GOT3 (cell line): ENCODE measurements around the gene UBE3D.
"Not testable (repeated sequence)": the region's sequence is repeated elsewhere in the genome, so short reads cannot be mapped to it uniquely, and the experiment has no call there.

Experiments
- DNase-seq: peaks from one replicate; lab custom pipeline; 2025; ENCODE audit warnings: mixed read lengths; lab: John Stamatoyannopoulos, UW

Gene UBE3D

DNA sequence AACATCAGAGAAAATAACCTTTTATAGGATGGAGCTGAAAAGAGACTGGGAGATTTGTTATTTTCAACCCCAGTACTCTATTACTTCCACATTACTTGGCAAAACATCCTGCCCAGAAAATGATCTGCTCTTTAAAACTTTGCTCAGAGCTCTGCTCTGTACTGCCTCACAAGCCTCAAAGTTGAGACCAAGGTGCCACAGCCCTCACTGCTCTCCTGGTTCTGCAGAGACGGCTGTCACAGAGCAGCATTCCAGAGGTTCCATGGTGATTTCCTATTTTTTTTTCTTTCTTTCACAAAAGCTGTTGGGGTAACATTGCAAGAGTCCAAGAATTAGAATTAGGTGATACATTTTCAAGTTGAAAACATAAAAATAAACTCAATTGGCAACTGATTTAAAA is 155.2 kb downstream of the UBE3D start:
- DNase-seq = no peak

DNA sequence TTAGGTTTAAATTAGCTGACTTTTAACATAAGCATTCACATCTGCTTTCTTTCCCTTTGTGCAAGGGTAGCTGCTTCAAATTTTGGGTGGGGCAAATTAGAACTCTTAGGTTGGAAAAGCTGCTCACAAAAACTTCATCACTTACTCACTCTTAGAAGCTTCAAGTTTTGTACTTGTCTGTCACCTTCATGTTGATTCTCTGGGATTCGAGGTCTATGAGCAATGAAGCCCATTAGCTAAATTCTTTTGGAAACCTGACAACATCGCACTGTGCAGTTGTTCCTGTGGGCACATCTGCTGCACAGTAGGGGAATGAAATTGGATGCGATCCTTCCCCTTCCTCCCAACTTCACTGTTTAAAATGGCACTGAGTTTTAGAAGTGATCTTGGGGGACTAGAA is 156.1 kb downstream of the UBE3D start:
- no peak for DNase-seq

DNA sequence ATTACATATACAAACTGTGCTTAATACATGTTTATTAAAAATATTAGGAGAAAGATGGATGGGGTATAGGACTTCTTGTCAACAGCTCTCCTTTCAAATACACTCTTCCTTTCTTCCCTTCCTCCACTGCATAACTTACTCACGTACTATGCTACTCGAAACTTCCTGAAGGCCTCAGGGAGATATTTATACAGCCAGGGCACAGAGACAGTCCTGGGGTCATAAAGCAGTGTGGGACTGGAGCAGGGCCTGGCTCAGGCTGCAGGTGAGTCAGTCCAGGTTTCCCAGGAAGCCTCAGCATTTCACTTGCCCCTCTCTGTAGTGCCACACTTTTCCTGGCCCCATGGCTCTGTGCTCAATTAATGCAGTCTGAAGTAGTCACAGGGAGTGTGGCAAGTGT is 157.0 kb downstream of the UBE3D start:
- DNase-seq = no peak

DNA sequence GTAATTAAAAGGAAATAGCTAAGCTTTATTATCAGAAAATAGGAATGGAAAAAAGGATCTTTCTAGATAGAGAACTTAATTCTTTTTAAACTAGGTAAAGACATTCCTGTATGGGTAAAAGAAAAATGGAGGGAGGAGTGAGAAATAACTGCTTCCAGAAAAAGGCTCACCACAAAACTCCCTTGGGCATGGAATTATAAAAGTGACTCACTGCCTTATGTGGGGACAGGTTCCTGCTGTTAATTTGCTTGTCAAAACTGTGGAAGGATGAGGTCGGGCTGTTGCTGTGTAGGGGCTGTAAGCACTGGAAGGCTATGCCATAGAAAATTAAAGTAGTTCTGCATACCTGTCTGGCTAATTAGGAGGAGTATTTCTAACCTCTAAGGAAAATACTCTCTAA is 158.7 kb downstream of the UBE3D start:
- no peak for DNase-seq

DNA sequence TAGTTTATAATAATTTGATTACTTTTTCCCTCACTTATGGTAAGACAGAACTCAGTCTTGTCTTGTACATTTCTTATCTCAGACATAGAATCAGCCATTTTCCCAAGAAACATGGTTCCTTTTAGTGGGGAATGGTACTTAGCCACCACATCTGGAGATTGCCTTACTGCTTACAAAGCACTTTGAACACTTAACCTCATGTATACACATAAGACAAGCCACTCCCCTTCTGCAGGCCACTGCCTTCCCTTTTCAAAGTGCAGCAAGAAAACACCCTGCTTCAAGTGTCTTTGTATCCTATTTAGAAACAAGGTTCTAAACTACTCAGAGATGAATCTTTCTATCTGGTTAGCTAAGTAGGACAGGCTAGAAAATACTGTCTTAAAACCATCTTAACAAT is 159.2 kb downstream of the UBE3D start:
- DNase-seq = no peak

DNA sequence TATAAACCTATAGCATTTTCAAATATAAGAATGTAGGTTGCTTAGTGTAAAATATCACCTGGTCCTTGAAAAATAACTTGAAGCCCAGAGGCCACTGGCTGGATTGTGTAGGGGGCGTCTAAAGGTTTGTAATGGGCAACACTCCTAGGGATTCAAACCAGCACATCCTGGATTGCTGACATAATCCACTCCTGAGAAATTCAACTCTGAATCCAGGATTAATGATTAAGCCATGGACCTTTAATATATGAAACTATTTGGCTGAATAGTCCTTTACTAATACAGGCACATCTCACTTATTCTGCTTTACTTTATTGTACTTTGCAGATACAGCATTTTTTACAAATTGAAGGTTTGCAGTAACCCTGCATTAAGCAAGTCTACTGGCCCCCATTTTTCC is 160.8 kb downstream of the UBE3D start:
- DNase-seq = no peak

DNA sequence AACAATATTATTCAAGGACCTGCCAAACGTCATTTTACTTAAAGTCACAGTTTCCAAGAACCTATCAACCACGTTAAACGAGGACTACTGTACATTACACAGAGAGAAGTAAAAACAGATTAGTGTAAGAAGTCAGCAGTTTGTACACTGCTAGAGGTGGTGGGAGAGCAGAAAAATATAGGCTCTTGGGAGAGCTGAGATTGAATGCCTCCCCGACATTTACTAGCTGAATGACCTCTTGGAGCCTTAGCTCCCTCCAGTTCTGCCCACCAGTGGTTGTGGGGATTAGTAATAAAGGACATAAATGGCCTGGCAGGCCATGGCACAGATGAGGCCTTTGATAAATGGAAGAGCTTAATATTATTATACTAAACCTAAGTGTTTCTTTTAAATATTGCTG is 161.4 kb downstream of the UBE3D start:
- no peak for DNase-seq

DNA sequence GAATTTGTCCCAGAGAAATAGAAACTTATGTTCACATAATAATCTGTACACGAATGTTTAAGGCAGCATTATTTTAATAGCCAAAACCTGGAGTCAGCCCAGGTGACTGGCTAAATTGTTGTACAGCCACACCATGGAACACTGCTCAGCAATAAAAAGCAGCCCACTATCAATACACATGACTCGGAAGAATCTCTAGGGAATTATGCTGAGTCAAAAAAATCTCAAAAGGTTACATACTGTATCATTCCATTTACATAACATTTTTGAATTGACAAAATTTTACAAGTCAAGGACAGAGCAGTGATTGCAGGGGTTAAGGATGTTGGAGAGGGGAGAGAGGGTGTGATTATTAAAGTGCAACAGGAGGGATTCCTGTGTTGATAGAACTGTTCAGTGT is 163.4 kb downstream of the UBE3D start:
- DNase-seq = no peak

DNA sequence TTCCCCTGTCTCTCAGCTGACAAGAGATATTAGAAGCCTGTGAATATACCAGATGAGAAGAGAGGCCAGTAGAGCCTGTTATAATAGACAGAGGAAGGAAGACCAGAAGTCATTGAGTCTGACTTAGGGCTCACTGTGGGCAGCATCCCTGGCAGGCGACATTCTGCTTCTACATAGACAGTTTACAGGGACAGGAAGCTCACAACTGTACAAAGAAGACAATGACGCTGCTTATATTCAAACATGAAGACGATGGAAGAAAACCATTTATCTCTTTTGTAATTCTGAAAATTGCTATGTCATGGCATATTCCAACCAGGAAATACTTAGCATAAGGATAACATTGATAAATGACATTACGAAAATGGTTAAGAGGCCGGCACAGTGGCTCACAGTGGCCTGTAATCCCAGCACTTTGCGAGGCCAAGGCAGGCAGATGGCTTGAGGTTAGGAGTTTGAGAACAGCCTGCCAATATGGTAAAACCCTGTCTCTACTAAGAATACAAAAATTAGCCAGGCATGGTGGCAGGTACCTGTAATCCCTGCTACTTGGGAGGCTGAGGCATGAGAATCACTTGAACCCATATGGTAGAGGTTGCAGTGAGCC is 170.9 kb downstream of the UBE3D start:
- no peak for DNase-seq

DNA sequence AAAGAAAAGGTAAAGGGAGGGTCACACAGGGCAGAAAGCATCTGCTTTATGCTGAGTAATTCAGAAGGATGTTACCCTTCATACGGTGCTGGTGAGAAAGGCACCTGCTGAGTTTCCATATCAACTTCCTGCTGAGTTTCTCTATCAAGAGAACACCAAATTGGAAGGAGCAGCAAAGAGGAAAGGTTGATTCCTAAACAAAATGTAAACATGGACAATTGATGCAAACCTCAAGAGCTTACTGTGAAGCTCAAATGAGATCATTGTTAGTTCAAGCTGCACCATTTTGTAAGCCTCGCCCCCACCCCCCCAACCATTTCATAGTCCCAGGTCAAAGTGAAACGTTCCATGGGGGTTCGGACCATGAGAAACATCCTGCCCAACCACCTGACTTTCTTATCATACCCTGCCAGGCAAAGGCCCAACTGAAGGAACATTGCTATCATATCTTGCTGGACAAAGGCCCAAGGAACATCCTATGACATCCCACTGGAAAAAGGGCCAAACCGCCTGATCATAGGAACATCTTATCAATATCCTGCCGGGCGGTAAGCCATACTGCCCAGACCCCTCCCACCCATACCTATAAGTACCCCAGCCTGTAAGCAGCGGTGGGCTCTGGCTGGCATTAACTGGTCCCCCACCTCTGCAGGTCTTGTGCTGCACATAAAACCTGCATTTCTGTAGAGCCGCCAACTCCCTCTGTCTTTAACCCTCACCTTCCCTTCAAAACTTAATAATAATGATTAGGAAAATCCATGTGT is 171.6 kb downstream of the UBE3D start:
- no peak for DNase-seq

DNA sequence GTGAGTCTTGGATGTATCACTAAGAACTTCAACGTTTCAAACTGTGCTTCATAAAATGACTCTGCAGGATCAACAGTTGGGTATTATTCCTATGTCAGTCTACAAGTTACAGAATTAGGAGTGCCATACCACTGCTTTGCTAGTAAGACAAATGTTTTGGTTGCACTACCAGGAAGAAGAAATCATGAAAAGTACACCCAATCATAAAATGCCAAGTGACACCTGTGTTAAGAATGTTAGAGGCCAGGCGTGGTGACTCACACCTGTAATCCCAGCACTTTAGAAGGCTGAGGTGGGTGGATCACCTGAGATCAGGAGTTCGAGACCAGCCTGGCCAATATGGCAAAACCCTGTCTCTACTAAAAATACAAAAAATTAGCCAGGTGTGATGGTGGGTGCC is 174.1 kb downstream of the UBE3D start:
- not testable (repeated sequence) for DNase-seq

DNA sequence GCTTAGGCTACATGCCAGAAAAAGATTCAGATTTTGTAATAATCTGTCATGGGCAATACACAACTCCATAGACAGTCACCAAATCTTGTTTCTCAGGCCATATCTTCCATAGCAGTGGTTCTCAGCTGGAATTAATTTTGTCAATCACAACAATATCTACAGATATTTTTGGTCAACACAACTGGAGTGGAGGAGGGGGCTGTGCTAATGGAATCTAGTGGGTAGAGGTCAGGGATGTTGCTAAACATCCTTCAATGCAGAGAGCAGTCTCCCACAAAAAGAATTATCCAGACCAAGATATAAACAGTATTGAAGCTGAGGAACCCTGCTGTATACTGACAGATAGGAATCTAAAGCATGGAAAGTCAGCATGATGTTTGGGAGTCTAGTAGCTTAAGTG is 174.6 kb downstream of the UBE3D start:
- DNase-seq = no peak

DNA sequence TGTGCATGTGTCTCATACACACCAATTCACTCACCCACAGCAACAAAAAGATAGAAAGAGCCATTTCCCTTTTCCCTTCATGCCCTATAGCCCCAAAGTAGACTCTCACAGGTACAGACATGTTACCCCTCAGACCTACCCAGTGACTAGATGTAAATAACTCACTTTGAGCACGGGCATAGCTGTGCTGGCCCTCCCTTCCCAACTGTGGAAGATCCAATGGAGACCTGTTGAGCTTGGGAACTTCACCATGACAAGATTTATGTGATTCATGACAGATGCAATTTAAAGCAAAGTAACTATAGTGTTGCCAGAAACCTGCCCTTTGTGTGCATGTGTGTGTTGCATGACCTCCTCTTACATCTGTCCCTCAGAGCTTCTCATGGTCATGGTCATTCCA is 175.4 kb downstream of the UBE3D start:
- no peak for DNase-seq

DNA sequence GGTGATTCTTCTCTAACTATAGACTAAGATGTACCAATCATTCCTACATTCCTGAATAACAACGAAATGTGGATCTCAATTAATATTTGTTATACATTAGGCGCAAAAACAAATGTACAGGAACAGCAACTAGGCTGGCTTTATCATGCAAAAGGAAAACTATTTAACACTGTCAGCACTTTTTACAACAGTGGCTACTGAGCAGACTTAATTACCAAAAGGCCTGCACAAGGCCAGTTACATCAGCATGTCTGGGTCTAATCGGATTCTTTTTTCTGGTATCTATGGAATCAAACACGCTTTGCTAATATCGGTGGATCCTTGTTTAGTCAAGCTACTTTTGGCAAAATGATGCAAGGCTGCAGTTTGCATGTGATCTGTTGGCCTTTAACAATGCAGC is 176.5 kb downstream of the UBE3D start:
- DNase-seq = no peak

DNA sequence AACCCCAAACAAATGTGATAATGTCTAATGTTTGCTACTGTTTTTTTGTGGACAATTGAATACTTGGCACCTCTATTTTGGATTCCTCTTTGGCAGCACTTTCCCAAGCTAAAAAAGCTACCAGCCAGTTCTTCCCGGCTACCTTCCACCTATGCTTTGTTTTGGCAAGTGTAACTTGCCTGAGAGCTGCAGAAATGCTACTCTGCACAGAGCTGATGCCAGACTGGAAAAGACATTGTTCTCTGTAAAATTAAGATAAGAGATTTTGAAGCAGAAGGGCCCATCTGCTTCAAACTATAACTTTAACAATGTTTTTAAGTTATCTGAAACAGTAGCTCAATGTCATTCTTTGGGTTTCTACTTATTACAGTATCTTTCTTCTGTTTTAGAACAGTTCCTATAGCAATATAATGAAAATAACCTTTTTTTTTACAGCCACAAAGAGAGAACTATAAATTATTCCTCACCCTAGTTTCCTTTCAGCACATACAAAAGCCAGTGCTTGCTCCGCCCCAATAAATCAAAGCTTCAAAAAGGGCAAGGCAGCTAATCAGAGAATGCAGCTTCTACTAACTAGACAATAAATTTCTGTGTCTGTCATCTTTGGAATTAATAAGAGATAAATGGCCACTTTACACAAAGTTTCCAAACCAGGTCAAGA is 183.1 kb downstream of the UBE3D start:
- DNase-seq = no peak

DNA sequence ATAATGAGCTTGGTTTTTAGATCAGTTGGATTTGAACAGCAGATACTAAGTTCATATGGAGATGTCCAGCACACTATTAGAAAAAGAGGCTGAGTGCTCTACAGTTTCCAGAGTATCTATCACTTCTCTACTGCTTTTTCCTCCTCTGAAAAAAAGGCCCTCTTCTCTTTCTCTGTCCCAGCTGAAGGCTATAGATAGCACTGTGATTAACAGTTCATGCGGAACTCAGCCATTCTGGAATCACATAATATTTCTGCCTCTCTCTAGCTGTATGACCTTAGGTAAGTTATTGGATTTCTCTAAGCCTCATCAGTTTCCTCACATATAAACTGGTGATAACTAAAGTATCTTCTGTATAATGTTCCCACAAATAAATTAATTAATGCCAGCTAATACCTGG is 184.1 kb downstream of the UBE3D start:
- DNase-seq = no peak

DNA sequence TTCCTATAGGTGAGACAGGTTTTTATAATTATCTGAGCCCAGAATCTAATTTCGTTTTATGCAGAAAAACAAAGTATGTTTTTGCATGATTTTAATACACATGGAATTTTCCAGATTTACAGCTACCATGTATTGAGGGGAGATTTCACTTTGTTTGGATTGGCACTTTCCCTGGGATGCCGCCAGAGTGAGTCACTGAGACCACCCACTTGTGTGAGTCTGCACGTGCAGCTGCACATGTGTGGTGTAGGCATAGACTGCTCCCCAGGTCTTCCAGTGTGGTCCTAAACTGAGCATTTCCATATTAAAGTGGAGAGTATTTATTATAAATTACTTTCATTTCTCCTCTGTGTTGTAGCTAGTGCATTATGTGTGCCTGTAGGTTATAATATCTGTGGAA is 186.8 kb downstream of the UBE3D start:
- DNase-seq = no peak

DNA sequence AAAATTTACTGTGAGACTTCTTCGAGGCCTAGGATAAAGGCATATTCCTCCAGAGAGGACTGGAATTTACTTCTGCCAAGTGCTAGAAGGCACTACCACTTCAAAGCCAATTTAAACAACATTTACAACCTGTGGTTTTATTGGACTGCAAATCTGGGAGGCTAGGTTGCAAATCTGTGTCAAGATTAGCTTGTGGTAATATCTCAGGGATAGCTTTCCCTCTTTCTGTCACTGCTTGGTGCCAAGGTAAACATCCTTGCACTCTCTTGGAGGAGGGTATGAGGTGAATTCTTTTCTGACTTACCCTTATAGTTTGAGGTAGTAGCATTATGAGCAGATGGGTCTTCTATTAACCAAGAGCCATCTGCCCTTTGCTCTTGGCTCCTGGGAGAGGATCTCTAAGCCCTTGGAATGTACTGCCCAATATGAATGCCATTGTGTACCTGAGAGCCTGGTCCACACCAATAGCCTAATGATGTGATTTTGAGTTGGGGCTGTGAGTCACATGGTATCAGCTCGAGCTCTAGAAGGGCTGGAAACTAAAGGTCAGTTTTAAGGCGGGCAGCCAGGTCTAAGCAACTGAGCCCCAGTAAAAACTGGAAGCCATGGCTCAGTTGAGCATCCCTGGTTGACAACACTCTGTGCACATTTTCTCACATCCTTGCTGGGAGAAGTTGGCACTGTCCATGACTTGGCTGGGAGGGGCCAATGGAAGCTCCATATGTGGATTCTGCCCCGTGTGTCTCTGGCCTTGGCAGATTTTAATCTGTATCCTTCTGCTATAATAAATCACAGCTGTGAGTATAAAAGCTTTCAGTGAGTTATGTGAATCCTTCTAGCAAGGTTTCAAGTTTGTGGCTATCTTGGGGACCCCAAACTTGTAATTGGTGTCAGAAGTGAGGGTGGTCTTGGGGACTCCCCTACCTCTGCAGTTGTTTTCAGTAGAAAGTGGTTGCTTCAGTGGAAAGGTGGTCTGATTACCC is 188.1 kb downstream of the UBE3D start:
- no peak for DNase-seq

DNA sequence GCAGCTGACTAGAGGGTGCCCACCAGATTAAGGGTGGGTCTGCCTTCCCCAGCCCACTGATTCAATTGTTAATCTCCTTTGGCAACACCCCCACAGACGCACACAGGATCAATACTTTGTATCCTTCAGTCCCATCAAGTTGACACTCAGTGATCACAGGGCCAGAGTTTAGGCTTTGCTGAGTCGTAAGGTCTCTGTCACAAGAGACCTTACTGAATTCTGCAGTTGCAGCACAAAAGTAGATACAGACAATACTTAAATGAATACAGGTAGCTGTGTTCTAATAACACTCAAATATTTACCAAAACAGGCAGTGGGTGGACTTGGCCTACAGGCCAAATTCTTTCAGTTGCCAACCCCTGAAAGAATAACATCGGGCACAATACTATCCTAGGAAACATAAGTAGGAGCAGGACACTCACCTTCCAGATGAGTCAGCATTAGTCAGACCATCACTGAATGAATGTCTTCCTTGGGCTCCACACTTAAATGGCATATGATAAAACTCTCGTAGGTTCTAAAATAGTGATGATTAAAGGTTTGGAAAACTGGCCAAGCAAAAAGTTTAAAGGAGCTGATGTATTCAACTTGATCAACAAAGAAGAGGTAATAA is 190.0 kb downstream of the UBE3D start:
- DNase-seq = no peak

DNA sequence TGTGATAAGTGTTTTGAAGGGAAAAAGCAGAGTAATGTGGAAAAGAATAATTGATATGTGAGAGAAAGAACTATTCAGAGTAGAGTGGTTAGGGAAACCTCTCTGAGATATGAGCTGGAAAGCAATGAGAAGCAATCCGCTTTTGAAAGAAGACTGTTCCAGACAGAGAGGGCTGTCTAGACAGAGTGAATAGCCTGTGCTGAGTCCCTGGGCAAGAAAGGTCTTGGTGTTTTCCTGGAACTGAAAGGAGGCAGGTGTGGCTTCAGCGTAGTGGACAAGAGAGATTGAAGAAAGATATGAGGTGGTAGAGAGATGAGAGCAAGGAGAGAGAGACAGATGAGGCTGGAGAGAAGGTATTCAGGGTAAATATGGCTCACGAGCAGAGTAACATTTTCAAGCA is 190.8 kb downstream of the UBE3D start:
- DNase-seq = no peak

DNA sequence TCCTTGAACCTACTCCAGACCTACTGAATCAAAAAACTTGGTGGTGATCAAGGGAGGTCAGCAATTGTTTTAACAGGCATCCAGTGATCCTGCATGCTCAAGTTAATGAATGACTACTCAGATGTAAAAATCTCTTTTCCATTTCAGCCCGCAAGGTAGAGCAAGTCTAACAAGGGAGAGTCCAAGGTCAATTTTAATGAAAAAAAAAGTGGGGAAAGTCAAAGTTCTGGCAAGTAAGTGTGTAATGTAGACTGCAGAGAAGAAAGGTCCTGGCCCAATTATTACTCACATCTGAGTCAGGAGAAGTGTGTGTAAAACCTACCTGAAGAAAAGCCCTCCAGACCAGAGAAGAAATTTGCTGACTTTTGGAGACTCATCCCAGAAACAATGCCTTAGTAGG is 193.5 kb downstream of the UBE3D start:
- no peak for DNase-seq
